ENCODE measurements around the gene NTN5.
A peak's percentile ranks its signal among the peaks of the same experiment; 100 is the strongest.

NTN5 gene

DNA sequence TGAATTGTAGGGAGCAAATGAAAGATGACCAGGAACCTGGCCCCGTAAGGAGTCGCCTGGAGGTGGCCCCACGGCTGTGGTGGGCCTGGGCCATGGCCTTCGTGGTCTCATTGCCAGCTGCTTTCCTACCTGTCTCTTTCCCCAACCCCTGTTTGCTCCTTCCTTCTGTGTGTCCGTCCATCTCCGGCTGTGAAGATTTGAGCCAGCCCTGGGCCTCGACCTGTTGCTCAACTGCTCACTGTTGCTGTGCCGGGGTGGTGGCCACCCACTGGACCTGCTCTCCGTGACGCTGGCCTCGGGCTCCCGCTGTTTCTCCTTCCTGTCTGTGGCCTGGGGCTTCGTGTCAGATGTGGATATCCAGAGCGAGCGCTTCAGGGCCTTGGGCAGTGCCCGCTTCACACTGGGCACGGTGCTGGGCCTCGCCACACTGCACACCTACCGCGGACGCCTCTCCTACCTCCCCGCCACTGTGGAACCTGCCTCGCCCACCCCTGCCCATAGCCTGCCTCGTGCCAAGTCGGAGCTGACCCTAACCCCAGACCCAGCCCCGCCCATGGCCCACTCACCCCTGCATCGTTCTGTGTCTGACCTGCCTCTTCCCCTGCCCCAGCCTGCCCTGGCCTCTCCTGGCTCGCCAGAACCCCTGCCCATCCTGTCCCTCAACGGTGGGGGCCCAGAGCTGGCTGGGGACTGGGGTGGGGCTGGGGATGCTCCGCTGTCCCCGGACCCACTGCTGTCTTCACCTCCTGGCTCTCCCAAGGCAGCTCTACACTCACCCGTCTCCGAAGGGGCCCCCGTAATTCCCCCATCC, 44.1 kb downstream of the NTN5 start:
- Histone ChIP-seq H3K27ac (replicated peaks) (no peak overlapping the region), H3K27me3 (ENCODE audit: insufficient read depth, poor library complexity, severe bottlenecking) (no peaks in the 10 kb centered on the region), H3K4me3 (replicated peaks; ENCODE audit: insufficient read depth, low read length) (no peak overlapping the region)
- DNase-seq (ENCODE audit: low read depth in 1 of 2, low spot score in 1 of 2), result no peak
- TF ChIP-seq POLR2AphosphoS5 (IDR thresholded peaks at IDR 0.05; ENCODE audit: low read depth) (no peak), GABPA (IDR thresholded peaks at IDR 0.05; ENCODE audit: low read depth) (no peak), CTCF (IDR thresholded peaks at IDR 0.05; ENCODE audit: insufficient read depth, low read length) (no peak), REST (IDR thresholded peaks at IDR 0.05; ENCODE audit: insufficient replicate concordance, low read depth) (no peak), SPI1 (IDR thresholded peaks at IDR 0.05; ENCODE audit: borderline replicate concordance, low read depth) (no peak)

DNA sequence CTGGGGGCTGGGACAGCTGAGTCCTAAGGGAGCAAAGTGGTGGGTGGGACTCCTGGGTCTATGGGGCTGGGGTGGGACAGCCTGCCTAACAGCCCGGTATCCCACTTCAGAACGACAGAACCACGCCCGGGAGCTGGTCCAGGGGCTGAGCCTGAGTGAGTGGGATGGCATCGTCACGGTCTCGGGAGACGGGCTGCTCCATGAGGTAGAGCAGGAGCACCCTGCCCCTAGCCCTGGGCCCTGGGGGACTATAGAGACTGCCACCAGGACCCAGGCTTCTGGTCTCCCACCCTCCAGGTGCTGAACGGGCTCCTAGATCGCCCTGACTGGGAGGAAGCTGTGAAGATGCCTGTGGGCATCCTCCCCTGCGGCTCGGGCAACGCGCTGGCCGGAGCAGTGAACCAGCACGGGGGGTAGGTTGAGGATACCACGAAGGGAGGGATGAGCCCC, 44.9 kb downstream of the NTN5 start:
- TF ChIP-seq CTCF (IDR thresholded peaks at IDR 0.05; ENCODE audit: insufficient read depth, low read length), result no peak
- no peak for TF ChIP-seq SPI1 (IDR thresholded peaks at IDR 0.05; ENCODE audit: borderline replicate concordance, low read depth)
- TF ChIP-seq POLR2AphosphoS5 (IDR thresholded peaks at IDR 0.05; ENCODE audit: low read depth), result 0 out of 2 replicates have a peak, but pooled peaks have one; percentile 1
- Histone ChIP-seq H3K27ac (replicated peaks) (no peak overlapping the region), H3K4me3 (replicated peaks; ENCODE audit: insufficient read depth, low read length) (no peak overlapping the region), H3K27me3 (ENCODE audit: insufficient read depth, poor library complexity, severe bottlenecking) (no peaks in the 10 kb centered on the region)
- no peak for DNase-seq (ENCODE audit: low read depth in 1 of 2, low spot score in 1 of 2)

- Histone ChIP-seq H3K27me3 (ENCODE audit: insufficient read depth, poor library complexity, severe bottlenecking) (no peaks in the 10 kb centered on the region), H3K4me3 (replicated peaks; ENCODE audit: insufficient read depth, low read length) (no peak overlapping the region), H3K27ac (replicated peaks) (no peak overlapping the region)
- no peak for TF ChIP-seq SPI1 (IDR thresholded peaks at IDR 0.05; ENCODE audit: borderline replicate concordance, low read depth)
- TF ChIP-seq REST (IDR thresholded peaks at IDR 0.05; ENCODE audit: insufficient replicate concordance, low read depth), result no peak
- TF ChIP-seq POLR2AphosphoS5 (IDR thresholded peaks at IDR 0.05; ENCODE audit: low read depth), result 0 out of 2 replicates have a peak, but pooled peaks have one; percentile 13
- no peak for TF ChIP-seq CTCF (IDR thresholded peaks at IDR 0.05; ENCODE audit: insufficient read depth, low read length)
- TF ChIP-seq GABPA (IDR thresholded peaks at IDR 0.05; ENCODE audit: low read depth), result no peak
- DNase-seq (ENCODE audit: low read depth in 1 of 2, low spot score in 1 of 2), result no peak
Observed at GRCh38 chr19:48627201-48627864, 45.5 kb downstream of the NTN5 start.
